Calu3 (cell line): ENCODE data around the gene BIRC6. TPM values are rescaled to one million over a fixed set of nuclear protein-coding genes. Genes with fewer than 3 reads are reported as not detected.

Source experiments
- BruUV-seq: library from RNA; stranded (reverse); fragments of 400-500 nt; replicated peaks from 2 replicates; lab custom pipeline; 2021; lab: Mats Ljungman, UMichigan
- CTCF ChIA-PET: fragments of 300-600 bp; sonication (Branson Sonifier 250); formaldehyde crosslinking; loops from one replicate; lab custom pipeline; 2022; ENCODE audit warnings: antibody characterized with exemption; lab: Charles Lee
- DNase-seq: peaks from one replicate; pipeline ENCODE4 v3.0.0; 2022
- H3K27ac Mint-ChIP-seq: one replicate; pipeline ENCODE4 v1.8.0; 2022; ENCODE audit warnings: mixed read lengths; ENCODE audit not compliant: unreplicated experiment
- H3K27me3 Mint-ChIP-seq: one replicate; pipeline ENCODE4 v1.8.0; 2022; ENCODE audit warnings: mixed read lengths; ENCODE audit not compliant: unreplicated experiment
- H3K36me3 Mint-ChIP-seq: one replicate; pipeline ENCODE4 v1.8.0; 2022; ENCODE audit warnings: mild to moderate bottlenecking, moderate library complexity, mixed read lengths; ENCODE audit not compliant: insufficient read depth, unreplicated experiment
- H3K4me1 Mint-ChIP-seq: one replicate; pipeline ENCODE4 v1.8.0; 2022; ENCODE audit warnings: mild to moderate bottlenecking, low read depth, mixed read lengths; ENCODE audit not compliant: unreplicated experiment
- H3K4me3 Mint-ChIP-seq: one replicate; pipeline ENCODE4 v1.8.0; 2022; ENCODE audit warnings: mild to moderate bottlenecking, low read depth, moderate library complexity, mixed read lengths; ENCODE audit not compliant: unreplicated experiment
- H3K9me3 Mint-ChIP-seq: one replicate; pipeline ENCODE4 v1.8.0; 2022; ENCODE audit warnings: low read depth, mixed read lengths; ENCODE audit not compliant: unreplicated experiment
- intact Hi-C: fragments of 100-400 bp; cut with micrococcal nuclease; formaldehyde crosslinking; loops from one replicate; pipeline ENCODE4 v1.10.0; 2022; ENCODE audit not compliant: unreplicated experiment
- total RNA-seq: library from RNA; stranded (reverse); gene quantifications from 2 replicates; pipeline ENCODE4 v1.2.3, GENCODE V29; 2022
- TF ChIP-seq, protein P1 (sequence below): fragments of 200-600 bp; IDR thresholded peaks from one replicate; pipeline ENCODE4 v1.8.0; 2022; ENCODE audit warnings: antibody characterized with exemption; ENCODE audit not compliant: unreplicated experiment

The BIRC6 gene
- total RNA-seq, 1 experiment from 2014 or later = 91.0 TPM

GRCh38 chr2:32611366-32611765 lies 254.5 kb downstream of the BIRC6 start:
- TF ChIP-seq, protein P1, sequence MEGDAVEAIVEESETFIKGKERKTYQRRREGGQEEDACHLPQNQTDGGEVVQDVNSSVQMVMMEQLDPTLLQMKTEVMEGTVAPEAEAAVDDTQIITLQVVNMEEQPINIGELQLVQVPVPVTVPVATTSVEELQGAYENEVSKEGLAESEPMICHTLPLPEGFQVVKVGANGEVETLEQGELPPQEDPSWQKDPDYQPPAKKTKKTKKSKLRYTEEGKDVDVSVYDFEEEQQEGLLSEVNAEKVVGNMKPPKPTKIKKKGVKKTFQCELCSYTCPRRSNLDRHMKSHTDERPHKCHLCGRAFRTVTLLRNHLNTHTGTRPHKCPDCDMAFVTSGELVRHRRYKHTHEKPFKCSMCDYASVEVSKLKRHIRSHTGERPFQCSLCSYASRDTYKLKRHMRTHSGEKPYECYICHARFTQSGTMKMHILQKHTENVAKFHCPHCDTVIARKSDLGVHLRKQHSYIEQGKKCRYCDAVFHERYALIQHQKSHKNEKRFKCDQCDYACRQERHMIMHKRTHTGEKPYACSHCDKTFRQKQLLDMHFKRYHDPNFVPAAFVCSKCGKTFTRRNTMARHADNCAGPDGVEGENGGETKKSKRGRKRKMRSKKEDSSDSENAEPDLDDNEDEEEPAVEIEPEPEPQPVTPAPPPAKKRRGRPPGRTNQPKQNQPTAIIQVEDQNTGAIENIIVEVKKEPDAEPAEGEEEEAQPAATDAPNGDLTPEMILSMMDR = no peak
- intact Hi-C loops = no loop called here
- peaks cover 7% of the 10 kb centered on the region for H3K4me1 Mint-ChIP-seq
- no peak overlapping the region for H3K27ac Mint-ChIP-seq
- BruUV-seq = no TSS peak
- H3K27me3 Mint-ChIP-seq = no peaks in the 10 kb centered on the region
- no peak overlapping the region for H3K4me3 Mint-ChIP-seq
- no peak for DNase-seq
- CTCF ChIA-PET = no interaction called here
- H3K36me3 Mint-ChIP-seq = peaks cover 46% of the 10 kb centered on the region
- no peaks in the 10 kb centered on the region for H3K9me3 Mint-ChIP-seq

- CTCF ChIA-PET = no interaction called here
- TF ChIP-seq, protein P1 = no peak
- no peaks in the 10 kb centered on the region for H3K27me3 Mint-ChIP-seq
- H3K4me1 Mint-ChIP-seq = peaks cover 7% of the 10 kb centered on the region
- BruUV-seq = no TSS peak
- intact Hi-C loops = no loop called here
- no peaks in the 10 kb centered on the region for H3K9me3 Mint-ChIP-seq
- DNase-seq = no peak
- H3K4me3 Mint-ChIP-seq = no peak overlapping the region
- peaks cover 47% of the 10 kb centered on the region for H3K36me3 Mint-ChIP-seq
- H3K27ac Mint-ChIP-seq = no peak overlapping the region
These were observed 254.9 kb downstream of the BIRC6 start for GRCh38 chr2:32611771-32612170.

DNA sequence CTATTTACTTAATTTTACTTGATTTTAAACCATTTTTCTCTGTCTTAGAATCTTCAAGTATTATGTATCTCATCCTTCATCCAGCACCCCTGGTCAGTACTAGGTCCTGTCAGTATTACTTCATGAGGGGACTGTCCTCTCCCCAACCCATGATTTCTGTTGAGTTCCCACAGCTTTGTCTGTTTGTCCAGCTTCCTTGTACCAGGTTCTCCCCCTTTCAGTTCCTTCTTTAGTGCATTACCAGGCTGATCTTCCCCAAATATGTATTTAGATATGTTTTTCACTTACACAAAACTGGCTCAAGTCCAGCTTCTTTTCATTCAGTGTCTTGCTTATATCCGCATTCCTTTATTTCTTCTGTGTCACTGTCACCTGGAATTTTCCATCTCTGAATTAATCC lies 257.3 kb downstream of the BIRC6 start:
- no peaks in the 10 kb centered on the region for H3K9me3 Mint-ChIP-seq

DNA sequence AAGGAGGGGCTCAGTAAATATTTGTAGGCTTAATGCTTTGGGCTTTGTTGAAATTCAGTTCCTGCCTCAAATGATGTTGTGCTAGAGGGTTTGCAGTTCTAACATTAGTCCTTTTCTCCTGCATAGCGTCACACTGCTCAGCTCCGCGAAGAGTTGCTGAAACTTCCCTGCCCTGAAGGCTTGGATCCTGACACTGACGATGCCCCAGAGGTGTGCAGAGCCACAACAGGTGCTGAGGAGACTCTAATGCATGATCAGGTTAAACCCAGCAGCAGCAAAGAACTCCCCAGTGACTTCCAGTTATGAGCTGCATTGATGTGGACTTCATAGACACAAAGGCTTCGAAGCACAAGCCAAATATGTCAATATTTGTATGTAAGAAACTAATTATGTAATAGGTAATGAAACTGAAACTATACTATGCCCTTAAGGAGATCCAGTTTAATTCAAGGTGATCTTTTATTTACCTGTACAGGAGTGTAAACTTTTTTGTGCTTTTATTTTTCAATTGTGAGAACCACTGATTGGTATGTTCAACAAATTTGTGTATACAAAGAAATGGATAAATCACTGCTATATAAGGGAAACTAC lies 260.9 kb downstream of the BIRC6 start:
- intact Hi-C loops = no loop called here
- no peak overlapping the region for H3K4me3 Mint-ChIP-seq
- DNase-seq = no peak
- H3K27me3 Mint-ChIP-seq = no peaks in the 10 kb centered on the region
- H3K36me3 Mint-ChIP-seq = peaks cover 40% of the 10 kb centered on the region
- H3K27ac Mint-ChIP-seq = no peak overlapping the region
- no TSS peak for BruUV-seq
- CTCF ChIA-PET = no interaction called here
- no peaks in the 10 kb centered on the region for H3K4me1 Mint-ChIP-seq
- TF ChIP-seq, protein P1 = no peak
- no peaks in the 10 kb centered on the region for H3K9me3 Mint-ChIP-seq

More for the DNA sequence above, 257.3 kb downstream of the BIRC6 start:
- intact Hi-C loops = no loop called here
- no peak for DNase-seq
- Mint-ChIP-seq H3K27ac (no peak overlapping the region), H3K27me3 (no peaks in the 10 kb centered on the region), H3K4me3 (no peak overlapping the region), H3K4me1 (peaks cover 7% of the 10 kb centered on the region), H3K36me3 (peaks cover 39% of the 10 kb centered on the region)
- CTCF ChIA-PET = no interaction called here
- BruUV-seq = no TSS peak
- TF ChIP-seq, protein P1 = no peak
